HL-60 (cell line): Measurements from ENCODE around the gene HEXD.

Experiments
- CTCF ChIP-seq: IDR thresholded peaks from one replicate; pipeline ENCODE4 v1.5.1; 2011; ENCODE audit warnings: low read length, control low read depth, inconsistent platforms; ENCODE audit not compliant: insufficient read depth
- GABPA ChIP-seq: IDR thresholded peaks from 2 replicates; pipeline ENCODE4 v1.6.1; 2012; ENCODE audit warnings: low read depth
- POLR2AphosphoS5 ChIP-seq: IDR thresholded peaks from 2 replicates; pipeline ENCODE4 v1.6.1; 2012; ENCODE audit warnings: low read depth
- REST ChIP-seq: IDR thresholded peaks from 2 replicates; pipeline ENCODE4 v1.6.1; 2012; ENCODE audit warnings: low read depth; ENCODE audit not compliant: insufficient replicate concordance
- SPI1 ChIP-seq: IDR thresholded peaks from 2 replicates; pipeline ENCODE4 v1.6.1; 2012; ENCODE audit warnings: low read depth, mild to moderate bottlenecking, borderline replicate concordance

- no peak for TF ChIP-seq POLR2AphosphoS5
- no peak for TF ChIP-seq SPI1
- TF ChIP-seq CTCF = no peak
- no peak for TF ChIP-seq GABPA
- no peak for TF ChIP-seq REST
Observed at GRCh38 chr17:82407255-82407654, 10.9 kb upstream of the HEXD start.
